Measurements from ENCODE around the gene MAPK1. TPM values are rescaled to one million over a fixed set of nuclear protein-coding genes. Genes with fewer than 3 reads are reported as not detected.

MAPK1 gene
- total RNA-seq, 1 experiment from 2014 or later, result 87.4 TPM

DNA sequence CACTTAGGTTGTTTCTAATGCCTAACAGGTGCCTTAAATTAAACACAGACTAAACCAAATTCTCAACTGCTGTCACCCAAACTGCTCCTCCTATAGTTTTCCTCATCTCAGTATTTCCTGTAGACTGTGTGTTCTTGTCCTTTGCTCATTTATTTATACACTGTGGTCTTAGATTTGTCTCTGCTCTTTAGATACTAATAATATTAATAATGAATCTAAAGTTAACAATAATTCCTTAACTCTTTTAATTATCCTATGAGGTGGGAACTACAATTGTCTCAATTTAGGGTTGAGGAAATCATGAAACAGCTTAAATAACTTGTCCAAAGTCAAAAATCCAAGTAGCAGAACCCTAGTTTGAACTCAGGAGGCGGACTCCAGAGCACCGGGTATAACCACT, 88.0 kb downstream of the MAPK1 start:
- CTCF ChIA-PET, result interaction anchor here (1.3 kb wide), 1 partner anchor 173 kb away, joined by 3 read pairs; the partner anchor contains the start of gene PPM1F
- DNase-seq (ENCODE audit: low spot score) (no peak), ATAC-seq (no peak)
- H3K4me1 Mint-ChIP-seq, result no peaks in the 10 kb centered on the region
- POLR2A ChIA-PET, result no interaction called here
- TF ChIP-seq ZNF232 (CRISPR knock-in tag; IDR thresholded peaks at IDR 0.05) (no peak), FOXK1 (CRISPR knock-in tag; IDR thresholded peaks at IDR 0.05) (no peak), ZNF121 (CRISPR knock-in tag; IDR thresholded peaks at IDR 0.05) (no peak), SMAD3 (CRISPR knock-in tag; IDR thresholded peaks at IDR 0.05; ENCODE audit: borderline replicate concordance) (no peak), CREB1 (CRISPR knock-in tag; IDR thresholded peaks at IDR 0.05) (no peak), ATF3 (CRISPR knock-in tag; conservative IDR thresholded peaks at IDR 0.05) (no peak), IRF2 (CRISPR knock-in tag; IDR thresholded peaks at IDR 0.05; ENCODE audit: borderline replicate concordance, low read depth) (no peak), MXD4 (CRISPR knock-in tag; IDR thresholded peaks at IDR 0.05; ENCODE audit: borderline replicate concordance) (no peak), SMAD4 (CRISPR knock-in tag; IDR thresholded peaks at IDR 0.05) (no peak), ZNF416 (CRISPR knock-in tag; IDR thresholded peaks at IDR 0.05) (no peak)
- TF ChIP-seq, protein P1, sequence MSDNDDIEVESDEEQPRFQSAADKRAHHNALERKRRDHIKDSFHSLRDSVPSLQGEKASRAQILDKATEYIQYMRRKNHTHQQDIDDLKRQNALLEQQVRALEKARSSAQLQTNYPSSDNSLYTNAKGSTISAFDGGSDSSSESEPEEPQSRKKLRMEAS (CRISPR knock-in tag; IDR thresholded peaks at IDR 0.05), result no peak
- H3K9me3 Mint-ChIP-seq, result no peaks in the 10 kb centered on the region
- H3K4me3 Mint-ChIP-seq, result no peak overlapping the region
- H3K36me3 Mint-ChIP-seq, result peaks cover 19% of the 10 kb centered on the region
- H3K27ac Mint-ChIP-seq, result no peak overlapping the region
- no peaks in the 10 kb centered on the region for H3K27me3 Mint-ChIP-seq (ENCODE audit: low read depth)

- ChIA-PET POLR2A (no interaction called here), CTCF (no interaction called here)
- no peak overlapping the region for H3K27ac Mint-ChIP-seq
- DNase-seq (ENCODE audit: low spot score) (no peak), ATAC-seq (no peak)
- no peaks in the 10 kb centered on the region for H3K4me1 Mint-ChIP-seq
- peaks cover 19% of the 10 kb centered on the region for H3K36me3 Mint-ChIP-seq
- H3K9me3 Mint-ChIP-seq, result no peaks in the 10 kb centered on the region
- H3K4me3 Mint-ChIP-seq, result no peak overlapping the region
- H3K27me3 Mint-ChIP-seq (ENCODE audit: low read depth), result no peaks in the 10 kb centered on the region
- TF ChIP-seq, protein P2, sequence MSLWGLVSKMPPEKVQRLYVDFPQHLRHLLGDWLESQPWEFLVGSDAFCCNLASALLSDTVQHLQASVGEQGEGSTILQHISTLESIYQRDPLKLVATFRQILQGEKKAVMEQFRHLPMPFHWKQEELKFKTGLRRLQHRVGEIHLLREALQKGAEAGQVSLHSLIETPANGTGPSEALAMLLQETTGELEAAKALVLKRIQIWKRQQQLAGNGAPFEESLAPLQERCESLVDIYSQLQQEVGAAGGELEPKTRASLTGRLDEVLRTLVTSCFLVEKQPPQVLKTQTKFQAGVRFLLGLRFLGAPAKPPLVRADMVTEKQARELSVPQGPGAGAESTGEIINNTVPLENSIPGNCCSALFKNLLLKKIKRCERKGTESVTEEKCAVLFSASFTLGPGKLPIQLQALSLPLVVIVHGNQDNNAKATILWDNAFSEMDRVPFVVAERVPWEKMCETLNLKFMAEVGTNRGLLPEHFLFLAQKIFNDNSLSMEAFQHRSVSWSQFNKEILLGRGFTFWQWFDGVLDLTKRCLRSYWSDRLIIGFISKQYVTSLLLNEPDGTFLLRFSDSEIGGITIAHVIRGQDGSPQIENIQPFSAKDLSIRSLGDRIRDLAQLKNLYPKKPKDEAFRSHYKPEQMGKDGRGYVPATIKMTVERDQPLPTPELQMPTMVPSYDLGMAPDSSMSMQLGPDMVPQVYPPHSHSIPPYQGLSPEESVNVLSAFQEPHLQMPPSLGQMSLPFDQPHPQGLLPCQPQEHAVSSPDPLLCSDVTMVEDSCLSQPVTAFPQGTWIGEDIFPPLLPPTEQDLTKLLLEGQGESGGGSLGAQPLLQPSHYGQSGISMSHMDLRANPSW (CRISPR knock-in tag; conservative IDR thresholded peaks at IDR 0.05; ENCODE audit: low read depth), result no peak
- TF ChIP-seq CDX4 (CRISPR knock-in tag; IDR thresholded peaks at IDR 0.05; ENCODE audit: borderline replicate concordance), result no peak
- TF ChIP-seq, protein P3, sequence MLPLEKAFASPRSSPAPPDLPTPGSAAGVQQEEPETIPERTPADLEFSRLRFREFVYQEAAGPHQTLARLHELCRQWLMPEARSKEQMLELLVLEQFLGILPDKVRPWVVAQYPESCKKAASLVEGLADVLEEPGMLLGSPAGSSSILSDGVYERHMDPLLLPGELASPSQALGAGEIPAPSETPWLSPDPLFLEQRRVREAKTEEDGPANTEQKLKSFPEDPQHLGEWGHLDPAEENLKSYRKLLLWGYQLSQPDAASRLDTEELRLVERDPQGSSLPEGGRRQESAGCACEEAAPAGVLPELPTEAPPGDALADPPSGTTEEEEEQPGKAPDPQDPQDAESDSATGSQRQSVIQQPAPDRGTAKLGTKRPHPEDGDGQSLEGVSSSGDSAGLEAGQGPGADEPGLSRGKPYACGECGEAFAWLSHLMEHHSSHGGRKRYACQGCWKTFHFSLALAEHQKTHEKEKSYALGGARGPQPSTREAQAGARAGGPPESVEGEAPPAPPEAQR (CRISPR knock-in tag; IDR thresholded peaks at IDR 0.05), result no peak
- no peak for TF ChIP-seq GRHL2 (CRISPR knock-in tag; IDR thresholded peaks at IDR 0.05; ENCODE audit: insufficient replicate concordance, severe bottlenecking)
- TF ChIP-seq, protein P1 (CRISPR knock-in tag; IDR thresholded peaks at IDR 0.05), result no peak
- TF ChIP-seq, protein P4, sequence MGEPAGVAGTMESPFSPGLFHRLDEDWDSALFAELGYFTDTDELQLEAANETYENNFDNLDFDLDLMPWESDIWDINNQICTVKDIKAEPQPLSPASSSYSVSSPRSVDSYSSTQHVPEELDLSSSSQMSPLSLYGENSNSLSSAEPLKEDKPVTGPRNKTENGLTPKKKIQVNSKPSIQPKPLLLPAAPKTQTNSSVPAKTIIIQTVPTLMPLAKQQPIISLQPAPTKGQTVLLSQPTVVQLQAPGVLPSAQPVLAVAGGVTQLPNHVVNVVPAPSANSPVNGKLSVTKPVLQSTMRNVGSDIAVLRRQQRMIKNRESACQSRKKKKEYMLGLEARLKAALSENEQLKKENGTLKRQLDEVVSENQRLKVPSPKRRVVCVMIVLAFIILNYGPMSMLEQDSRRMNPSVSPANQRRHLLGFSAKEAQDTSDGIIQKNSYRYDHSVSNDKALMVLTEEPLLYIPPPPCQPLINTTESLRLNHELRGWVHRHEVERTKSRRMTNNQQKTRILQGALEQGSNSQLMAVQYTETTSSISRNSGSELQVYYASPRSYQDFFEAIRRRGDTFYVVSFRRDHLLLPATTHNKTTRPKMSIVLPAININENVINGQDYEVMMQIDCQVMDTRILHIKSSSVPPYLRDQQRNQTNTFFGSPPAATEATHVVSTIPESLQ (CRISPR knock-in tag; IDR thresholded peaks at IDR 0.05), result no peak
- no peak for TF ChIP-seq PRRX2 (CRISPR knock-in tag; IDR thresholded peaks at IDR 0.05)
- TF ChIP-seq GABPB1 (CRISPR knock-in tag; IDR thresholded peaks at IDR 0.05), result no peak
- TF ChIP-seq ZNF138 (CRISPR knock-in tag; conservative IDR thresholded peaks at IDR 0.05), result no peak
- no peak for TF ChIP-seq ZNF317 (CRISPR knock-in tag; IDR thresholded peaks at IDR 0.05; ENCODE audit: borderline replicate concordance, low read depth)
- no peak for TF ChIP-seq JUN (CRISPR knock-in tag; IDR thresholded peaks at IDR 0.05)
- TF ChIP-seq, protein P5, sequence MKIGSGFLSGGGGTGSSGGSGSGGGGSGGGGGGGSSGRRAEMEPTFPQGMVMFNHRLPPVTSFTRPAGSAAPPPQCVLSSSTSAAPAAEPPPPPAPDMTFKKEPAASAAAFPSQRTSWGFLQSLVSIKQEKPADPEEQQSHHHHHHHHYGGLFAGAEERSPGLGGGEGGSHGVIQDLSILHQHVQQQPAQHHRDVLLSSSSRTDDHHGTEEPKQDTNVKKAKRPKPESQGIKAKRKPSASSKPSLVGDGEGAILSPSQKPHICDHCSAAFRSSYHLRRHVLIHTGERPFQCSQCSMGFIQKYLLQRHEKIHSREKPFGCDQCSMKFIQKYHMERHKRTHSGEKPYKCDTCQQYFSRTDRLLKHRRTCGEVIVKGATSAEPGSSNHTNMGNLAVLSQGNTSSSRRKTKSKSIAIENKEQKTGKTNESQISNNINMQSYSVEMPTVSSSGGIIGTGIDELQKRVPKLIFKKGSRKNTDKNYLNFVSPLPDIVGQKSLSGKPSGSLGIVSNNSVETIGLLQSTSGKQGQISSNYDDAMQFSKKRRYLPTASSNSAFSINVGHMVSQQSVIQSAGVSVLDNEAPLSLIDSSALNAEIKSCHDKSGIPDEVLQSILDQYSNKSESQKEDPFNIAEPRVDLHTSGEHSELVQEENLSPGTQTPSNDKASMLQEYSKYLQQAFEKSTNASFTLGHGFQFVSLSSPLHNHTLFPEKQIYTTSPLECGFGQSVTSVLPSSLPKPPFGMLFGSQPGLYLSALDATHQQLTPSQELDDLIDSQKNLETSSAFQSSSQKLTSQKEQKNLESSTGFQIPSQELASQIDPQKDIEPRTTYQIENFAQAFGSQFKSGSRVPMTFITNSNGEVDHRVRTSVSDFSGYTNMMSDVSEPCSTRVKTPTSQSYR (CRISPR knock-in tag; IDR thresholded peaks at IDR 0.05), result no peak
- TF ChIP-seq TEAD1 (CRISPR knock-in tag; IDR thresholded peaks at IDR 0.05), result no peak
- no peak for TF ChIP-seq SOX15 (CRISPR knock-in tag; IDR thresholded peaks at IDR 0.05)
Measured at GRCh38 chr22:21778705-21779363, 88.6 kb downstream of the MAPK1 start.
